Lower lobe of right lung (tissue), 2 donors: ENCODE results near the gene ZBTB46. TPM values are rescaled to one million over a fixed set of nuclear protein-coding genes. Genes with fewer than 3 reads are reported as not detected.

Source experiments
- ATAC-seq, 2 donors: fragments of 200-7000 bp; cut with Tn5 transposase; one replicate each; pipeline ENCODE4 v1.9.1; 2020 to 2022; ENCODE audit warnings: mild to moderate bottlenecking in 2 of 2, moderate library complexity in 2 of 2
- DNase-seq: peaks from one replicate; pipeline ENCODE4 v3.0.0-alpha.2; 2020
- H3K27ac ChIP-seq: fragments of 200-600 bp; one replicate; pipeline ENCODE4 v1.8.0; 2022
- H3K27me3 ChIP-seq: fragments of 200-600 bp; one replicate; pipeline ENCODE4 v1.8.0; 2022; ENCODE audit warnings: low read depth
- H3K36me3 ChIP-seq: fragments of 200-600 bp; one replicate; pipeline ENCODE4 v1.8.0; 2022; ENCODE audit warnings: mild to moderate bottlenecking
- H3K4me1 ChIP-seq: fragments of 200-600 bp; one replicate; pipeline ENCODE4 v1.8.0; 2022
- H3K4me3 ChIP-seq: fragments of 200-600 bp; one replicate; pipeline ENCODE4 v1.8.0; 2022; ENCODE audit warnings: mild to moderate bottlenecking
- H3K9me3 ChIP-seq: fragments of 200-600 bp; one replicate; pipeline ENCODE4 v1.8.0; 2022
- CTCF ChIP-seq: fragments of 200-600 bp; IDR thresholded peaks from one replicate; pipeline ENCODE4 v1.8.0; 2022; ENCODE audit warnings: antibody characterized with exemption, mild to moderate bottlenecking
- intact Hi-C: fragments of 100-400 bp; cut with DNase I; formaldehyde crosslinking; loops from one replicate; pipeline ENCODE4 v1.11.0; 2022
- total RNA-seq: library from RNA; stranded (reverse); fragmentation: NEBNext Ultra II Directional; extraction: Animal tissue kit (Norgen Biotek cat#: 25700); gene quantifications from one replicate; pipeline ENCODE4 v1.2.1, GENCODE V29; 2021
- donor health status: DM: no; HTN: yes; CAD: no; lungs with severe emphysema.

The ZBTB46 gene
- total RNA-seq, 1 donor from 2014 or later: 9.9 TPM

- DNase-seq (no peak), ATAC-seq (no peak)
- Histone ChIP-seq H3K36me3 (peaks cover 21% of the 10 kb centered on the region), H3K27ac (no peak overlapping the region), H3K9me3 (no peaks in the 10 kb centered on the region), H3K4me1 (no peaks in the 10 kb centered on the region), H3K4me3 (no peak overlapping the region), H3K27me3 (no peaks in the 10 kb centered on the region)
- intact Hi-C loops: no loop called here
- no peak for TF ChIP-seq CTCF
These were observed 65.8 kb downstream of the ZBTB46 start for GRCh38 chr20:63765082-63765873.

GRCh38 chr20:63759377-63759901 is 71.6 kb downstream of the ZBTB46 start:
- no peaks in the 10 kb centered on the region for H3K4me1 ChIP-seq
- intact Hi-C loops: no loop called here
- no peaks in the 10 kb centered on the region for H3K36me3 ChIP-seq
- DNase-seq (no peak), ATAC-seq (no peak)
- H3K4me3 ChIP-seq: no peak overlapping the region
- H3K27ac ChIP-seq: no peak overlapping the region
- H3K27me3 ChIP-seq: no peaks in the 10 kb centered on the region
- TF ChIP-seq CTCF: no peak
- no peaks in the 10 kb centered on the region for H3K9me3 ChIP-seq

GRCh38 chr20:63758152-63758551 is 72.9 kb downstream of the ZBTB46 start:
- Histone ChIP-seq H3K36me3 (no peaks in the 10 kb centered on the region), H3K4me3 (no peak overlapping the region), H3K27ac (no peak overlapping the region), H3K27me3 (no peaks in the 10 kb centered on the region), H3K9me3 (no peaks in the 10 kb centered on the region), H3K4me1 (no peaks in the 10 kb centered on the region)
- no peak for DNase-seq
- intact Hi-C loops: no loop called here
- ATAC-seq: no peak
- TF ChIP-seq CTCF: no peak

GRCh38 chr20:63756648-63756991 is 74.4 kb downstream of the ZBTB46 start:
- TF ChIP-seq CTCF: no peak
- intact Hi-C loops: no loop called here
- H3K4me3 ChIP-seq: no peak overlapping the region
- peak; percentile 5 to 28 for ATAC-seq
- no peak for DNase-seq
- H3K9me3 ChIP-seq: no peaks in the 10 kb centered on the region
- no peaks in the 10 kb centered on the region for H3K4me1 ChIP-seq
- H3K27ac ChIP-seq: no peak overlapping the region
- no peaks in the 10 kb centered on the region for H3K27me3 ChIP-seq
- peaks cover 5% of the 10 kb centered on the region for H3K36me3 ChIP-seq

- TF ChIP-seq CTCF: no peak
- Histone ChIP-seq H3K36me3 (peaks cover 5% of the 10 kb centered on the region), H3K27me3 (no peaks in the 10 kb centered on the region), H3K4me3 (no peak overlapping the region), H3K9me3 (no peaks in the 10 kb centered on the region), H3K4me1 (no peaks in the 10 kb centered on the region), H3K27ac (no peak overlapping the region)
- ATAC-seq (no peak), DNase-seq (no peak)
- intact Hi-C loops: no loop called here
These were observed 75.0 kb downstream of the ZBTB46 start for GRCh38 chr20:63755933-63756647.
